ENCODE measurements around the gene CCN5.

CCN5 gene

GRCh38 chr20:44743916-44744655 is 28.9 kb downstream of the CCN5 start:
- H3K4me3 ChIP-seq (ENCODE audit: low read depth, low read length): no peak overlapping the region
- TF ChIP-seq, protein P1, sequence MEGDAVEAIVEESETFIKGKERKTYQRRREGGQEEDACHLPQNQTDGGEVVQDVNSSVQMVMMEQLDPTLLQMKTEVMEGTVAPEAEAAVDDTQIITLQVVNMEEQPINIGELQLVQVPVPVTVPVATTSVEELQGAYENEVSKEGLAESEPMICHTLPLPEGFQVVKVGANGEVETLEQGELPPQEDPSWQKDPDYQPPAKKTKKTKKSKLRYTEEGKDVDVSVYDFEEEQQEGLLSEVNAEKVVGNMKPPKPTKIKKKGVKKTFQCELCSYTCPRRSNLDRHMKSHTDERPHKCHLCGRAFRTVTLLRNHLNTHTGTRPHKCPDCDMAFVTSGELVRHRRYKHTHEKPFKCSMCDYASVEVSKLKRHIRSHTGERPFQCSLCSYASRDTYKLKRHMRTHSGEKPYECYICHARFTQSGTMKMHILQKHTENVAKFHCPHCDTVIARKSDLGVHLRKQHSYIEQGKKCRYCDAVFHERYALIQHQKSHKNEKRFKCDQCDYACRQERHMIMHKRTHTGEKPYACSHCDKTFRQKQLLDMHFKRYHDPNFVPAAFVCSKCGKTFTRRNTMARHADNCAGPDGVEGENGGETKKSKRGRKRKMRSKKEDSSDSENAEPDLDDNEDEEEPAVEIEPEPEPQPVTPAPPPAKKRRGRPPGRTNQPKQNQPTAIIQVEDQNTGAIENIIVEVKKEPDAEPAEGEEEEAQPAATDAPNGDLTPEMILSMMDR (IDR thresholded peaks at IDR 0.05; ENCODE audit: insufficient read depth, low read depth, low read length, missing control alignments): no peak
- no peak for DNase-seq (ENCODE audit: low read depth)

DNA sequence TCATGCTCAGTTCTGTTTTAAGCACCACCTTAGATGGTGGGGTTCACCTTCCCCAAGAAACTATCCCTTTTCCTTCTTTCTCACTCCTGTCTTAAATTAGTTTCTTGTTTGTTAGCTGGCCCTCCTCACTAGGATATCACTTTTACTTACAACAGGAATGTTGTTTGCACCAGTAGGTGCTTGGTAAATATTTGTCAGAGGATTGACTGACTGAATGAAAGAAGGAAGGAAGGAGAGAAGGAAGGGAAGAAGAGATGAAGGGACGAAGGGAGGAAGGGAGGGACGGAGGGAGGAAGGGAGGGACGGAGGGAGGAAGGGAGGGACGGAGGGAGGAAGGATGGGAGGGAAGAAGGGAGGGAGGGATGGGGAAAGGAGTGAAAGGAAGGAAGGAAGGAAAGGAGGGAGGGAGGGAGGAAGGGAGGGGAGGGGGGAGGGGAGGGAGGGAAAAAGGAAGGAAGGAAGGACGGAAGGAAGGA is 30.0 kb downstream of the CCN5 start:
- TF ChIP-seq, protein P1 (IDR thresholded peaks at IDR 0.05; ENCODE audit: insufficient read depth, low read depth, low read length, missing control alignments): no peak
- no peak overlapping the region for H3K4me3 ChIP-seq (ENCODE audit: low read depth, low read length)
- DNase-seq (ENCODE audit: low read depth): no peak

- DNase-seq (ENCODE audit: low read depth): peak; percentile 12
- TF ChIP-seq, protein P1 (IDR thresholded peaks at IDR 0.05; ENCODE audit: insufficient read depth, low read depth, low read length, missing control alignments): no peak
- H3K4me3 ChIP-seq (ENCODE audit: low read depth, low read length): no peak within 1 kb of the TSS
Measured at GRCh38 chr20:44745598-44746366, 30.6 kb downstream of the CCN5 start, which contains the start of gene KCNK15. Gene KCNK15, plus strand, starts transcription at chr20:44745865. Its CDS starts 46 bp downstream, at chr20:44745911.

- TF ChIP-seq, protein P1 (IDR thresholded peaks at IDR 0.05; ENCODE audit: insufficient read depth, low read depth, low read length, missing control alignments): no peak
- H3K4me3 ChIP-seq (ENCODE audit: low read depth, low read length): no peak overlapping the region
- DNase-seq (ENCODE audit: low read depth): no peak
Measured at GRCh38 chr20:44746367-44747165, 31.4 kb downstream of the CCN5 start.

GRCh38 chr20:44747166-44748004 is 32.2 kb downstream of the CCN5 start:
- H3K4me3 ChIP-seq (ENCODE audit: low read depth, low read length): no peak overlapping the region
- TF ChIP-seq, protein P1 (IDR thresholded peaks at IDR 0.05; ENCODE audit: insufficient read depth, low read depth, low read length, missing control alignments): peak; percentile 73
- peak; percentile 70 for DNase-seq (ENCODE audit: low read depth)

DNA sequence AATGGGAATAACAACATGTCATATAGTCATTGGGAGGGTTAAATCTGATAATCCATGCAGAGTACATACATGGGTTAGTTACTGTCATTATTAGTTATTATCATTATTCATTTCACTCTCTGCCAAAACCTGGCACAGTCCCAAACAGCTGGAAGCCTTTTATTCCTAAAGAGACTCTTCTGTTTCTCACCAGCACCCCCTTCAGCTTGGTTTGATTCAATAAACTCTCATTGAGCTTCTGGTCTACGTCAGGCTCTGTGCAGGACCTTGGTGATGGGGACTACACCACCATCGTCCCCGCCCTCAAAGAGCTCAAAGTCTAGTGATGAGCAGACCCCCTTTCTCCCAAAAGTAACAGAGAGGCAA is 32.8 kb downstream of the CCN5 start:
- DNase-seq (ENCODE audit: low read depth): no peak
- no peak overlapping the region for H3K4me3 ChIP-seq (ENCODE audit: low read depth, low read length)
- TF ChIP-seq, protein P1 (IDR thresholded peaks at IDR 0.05; ENCODE audit: insufficient read depth, low read depth, low read length, missing control alignments): no peak

Measured in GM12865 (cell line).